ENCODE data around the gene CSNK1D.
"Not testable (repeated sequence)": the region's sequence is repeated elsewhere in the genome, so short reads cannot be mapped to it uniquely, and the experiment has no call there.

The CSNK1D gene

GRCh38 chr17:82274134-82275020 is 877 bp upstream of the CSNK1D start:
- DNase-seq (ENCODE audit: low read depth in 3 of 3): no peak

DNA sequence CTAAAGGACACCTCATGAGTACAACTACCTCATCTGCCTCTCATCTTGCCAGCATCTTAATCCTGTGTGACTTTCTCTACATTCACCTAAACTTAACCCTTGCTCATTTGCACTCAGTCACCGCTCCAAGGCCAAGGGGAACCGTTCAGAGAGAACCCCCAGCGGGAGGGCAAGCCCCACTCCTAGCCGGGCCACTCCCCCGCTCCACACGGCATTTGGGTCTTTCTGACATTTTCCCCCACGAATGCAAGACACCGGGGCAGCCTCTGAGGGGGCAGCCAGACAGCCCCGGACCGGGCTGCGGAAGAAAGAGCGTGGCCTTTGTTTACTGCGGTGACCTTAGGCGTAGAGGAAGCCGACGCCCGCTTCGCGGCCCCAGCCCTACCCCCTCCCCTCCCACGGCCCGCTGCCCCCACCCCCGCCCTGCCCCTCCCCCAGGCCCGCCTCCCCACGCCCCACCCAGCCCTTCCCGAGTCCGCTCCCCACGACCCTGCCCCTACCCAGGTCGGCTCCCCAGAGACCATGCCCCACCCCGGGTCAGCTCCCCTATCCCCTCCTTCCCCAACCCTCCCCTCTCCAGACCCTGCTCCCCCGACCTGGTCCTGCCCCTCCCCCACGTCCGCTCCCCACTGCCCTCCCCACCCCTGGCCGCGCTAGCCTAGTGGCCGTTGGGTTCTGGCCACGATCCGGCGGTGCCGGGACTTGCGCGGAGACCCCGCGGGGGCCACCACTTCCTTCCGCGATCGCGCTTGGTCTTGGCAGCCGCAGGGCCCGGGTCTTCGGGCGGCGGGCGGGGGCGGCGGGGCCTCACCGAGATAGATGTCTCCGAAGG is 789 bp downstream of the CSNK1D start:
- DNase-seq (ENCODE audit: low read depth in 3 of 3): peak in 1 of 3 experiments; percentile 28

DNA sequence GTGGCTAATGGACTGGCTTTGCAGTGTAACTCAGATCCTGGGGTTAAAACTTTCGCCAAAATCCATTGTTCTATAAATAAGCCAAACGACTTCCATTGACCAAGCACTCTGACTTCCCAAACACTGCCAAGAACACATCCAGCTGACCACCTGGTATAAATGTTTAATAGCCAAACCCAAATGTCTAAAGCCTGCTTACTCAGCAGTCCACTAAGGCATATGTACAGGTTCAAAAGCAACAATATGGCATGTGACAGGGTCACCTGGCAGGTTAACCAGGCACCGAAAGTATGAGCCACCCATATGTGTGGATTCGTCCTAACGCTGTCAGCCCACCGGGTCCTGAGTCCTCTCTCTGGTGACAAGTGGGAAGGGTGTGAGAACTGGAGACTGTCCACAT is 2.1 kb downstream of the CSNK1D start:
- DNase-seq (ENCODE audit: low read depth in 3 of 3): no peak

- no peak for DNase-seq (ENCODE audit: low read depth in 3 of 3)
Measured at GRCh38 chr17:82270651-82271050, 2.8 kb downstream of the CSNK1D start.

GRCh38 chr17:82269882-82270500 is 3.5 kb downstream of the CSNK1D start:
- no peak for DNase-seq (ENCODE audit: low read depth in 3 of 3)

DNA sequence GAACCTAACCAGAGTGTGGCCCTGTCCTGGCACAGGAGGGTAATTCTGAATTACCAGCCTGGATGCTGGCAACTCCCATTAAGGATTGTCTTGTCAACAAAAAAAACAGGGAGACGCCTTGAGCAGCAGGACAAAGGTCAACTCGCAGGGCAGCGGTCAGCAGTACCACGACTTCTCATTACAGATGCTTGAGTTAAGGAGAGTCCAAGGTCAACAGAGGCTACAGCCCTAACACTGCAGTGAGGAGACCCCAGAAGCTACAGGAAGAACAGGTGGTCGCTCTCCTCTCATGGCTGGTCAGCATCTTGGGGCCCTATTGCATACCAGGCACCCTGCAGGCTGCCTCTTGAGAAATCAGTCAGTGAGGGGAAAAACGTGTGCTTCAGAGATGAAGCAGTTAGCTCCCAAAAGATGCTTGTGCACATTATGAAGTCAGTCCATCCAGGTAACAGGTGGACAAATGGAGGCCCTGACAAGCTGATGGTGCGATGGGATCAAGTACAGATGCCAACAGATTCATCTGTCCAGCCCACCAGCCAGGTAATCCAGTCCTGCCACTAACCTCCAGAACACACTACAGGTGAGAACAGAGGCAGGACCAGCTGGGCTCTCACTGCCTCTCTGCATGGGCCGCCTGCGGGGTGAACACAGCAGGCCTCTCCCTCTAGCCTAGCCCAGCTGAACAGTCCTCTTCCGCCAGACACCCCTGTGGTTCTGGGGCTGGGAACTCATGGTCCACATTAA is 4.2 kb downstream of the CSNK1D start:
- no peak for DNase-seq (ENCODE audit: low read depth in 3 of 3)

- DNase-seq (ENCODE audit: low read depth in 3 of 3): peak in 1 of 3 experiments; percentile 50
Measured at GRCh38 chr17:82267575-82268379, 5.7 kb downstream of the CSNK1D start.

DNA sequence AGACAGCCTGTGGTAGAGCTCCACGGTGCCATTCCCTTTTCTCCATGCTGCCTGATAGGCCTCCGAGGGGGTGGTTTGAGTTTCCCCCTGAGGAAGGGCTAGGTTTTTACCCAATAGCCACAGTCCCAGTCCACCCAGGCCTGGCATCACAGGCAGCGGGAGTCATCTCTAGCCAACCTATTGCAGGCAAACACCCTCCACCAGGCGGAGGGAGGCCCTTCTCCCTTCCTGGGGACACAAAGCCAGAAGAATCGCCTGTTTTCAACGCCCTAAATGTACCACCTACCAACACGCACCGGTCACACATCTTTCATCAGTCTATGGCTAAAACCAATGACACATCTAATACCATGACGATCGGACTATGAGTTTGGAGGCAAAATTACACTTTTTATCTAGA is 7.4 kb downstream of the CSNK1D start:
- DNase-seq (ENCODE audit: low read depth in 3 of 3): no peak

DNA sequence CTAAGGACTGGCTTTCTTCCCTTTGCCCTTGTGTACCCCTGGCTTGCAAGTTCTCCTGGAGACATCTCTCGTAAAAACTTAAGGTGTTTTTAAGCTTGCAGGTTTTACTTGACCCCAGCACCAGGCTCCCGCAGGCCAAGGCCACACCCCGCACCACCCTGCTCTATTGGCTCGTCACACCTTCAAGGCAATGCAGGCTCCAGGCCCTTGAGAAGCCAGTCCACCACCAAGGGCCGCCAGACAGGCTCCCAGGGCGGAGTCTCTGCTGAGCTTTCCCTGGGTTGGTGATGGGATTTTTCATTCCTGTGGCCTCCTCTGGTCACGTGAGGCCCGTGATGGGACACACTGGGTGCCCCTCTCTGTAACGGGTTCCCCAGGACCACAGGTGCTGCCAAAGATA is 9.9 kb downstream of the CSNK1D start:
- no peak for DNase-seq (ENCODE audit: low read depth in 3 of 3)

DNA sequence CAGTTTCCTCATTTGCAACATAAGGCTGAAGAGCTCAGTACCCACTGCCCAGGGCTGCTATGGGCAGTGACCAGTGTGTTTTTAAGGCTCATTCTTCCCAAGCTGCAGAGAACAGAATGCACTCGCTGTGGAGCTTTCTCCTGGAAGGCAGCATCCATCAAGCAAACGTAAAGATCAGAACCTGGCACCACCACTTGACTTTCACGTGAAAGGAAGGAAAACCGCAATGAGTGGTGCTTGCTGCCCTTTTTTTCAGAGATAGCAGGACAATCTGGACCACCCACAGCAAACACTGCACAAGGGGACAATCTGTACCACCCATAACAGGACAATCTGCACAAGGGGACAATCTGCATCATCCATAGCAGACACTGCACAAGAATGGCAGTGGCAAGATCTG is 11.2 kb downstream of the CSNK1D start:
- no peak for DNase-seq (ENCODE audit: low read depth in 3 of 3)

GRCh38 chr17:82259972-82260961 is 13.2 kb downstream of the CSNK1D start:
- DNase-seq (ENCODE audit: low read depth in 3 of 3): not testable (repeated sequence)

- no peak for DNase-seq (ENCODE audit: low read depth in 3 of 3)
Measured at GRCh38 chr17:82258555-82258954, 14.9 kb downstream of the CSNK1D start.

GRCh38 chr17:82257473-82257872 is 16.0 kb downstream of the CSNK1D start:
- peak in 1 of 3 experiments; percentile 63 for DNase-seq (ENCODE audit: low read depth in 3 of 3)

DNA sequence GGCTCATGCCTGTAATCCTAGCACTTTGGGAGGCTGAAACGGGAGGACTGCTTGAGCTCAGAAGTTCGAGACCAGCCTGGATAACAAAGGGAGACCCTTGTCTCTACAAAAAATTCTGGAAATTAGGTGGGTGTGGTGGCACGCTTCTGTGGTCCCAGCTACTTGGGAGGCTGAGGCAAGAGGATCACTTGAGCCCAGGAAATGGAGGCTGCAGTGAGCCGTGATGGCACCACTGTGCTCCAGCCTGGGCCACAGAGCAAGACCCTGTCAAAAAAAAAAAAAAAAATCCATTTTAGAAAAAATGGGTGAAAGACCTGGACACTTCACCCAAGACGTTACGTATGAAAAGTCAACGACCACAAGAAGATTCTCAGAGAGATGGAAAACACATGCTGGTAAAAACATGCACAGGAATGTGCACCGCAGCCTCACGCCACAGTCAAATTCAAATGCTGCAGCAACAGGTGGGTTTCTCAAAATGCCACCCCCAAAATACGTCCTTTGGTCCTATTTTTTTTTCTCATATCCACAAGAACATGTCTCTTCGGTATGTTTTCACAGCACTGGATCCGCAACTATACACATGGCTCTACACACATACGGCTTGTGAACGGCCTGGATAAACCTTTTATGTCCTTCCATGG is 17.1 kb downstream of the CSNK1D start:
- no peak for DNase-seq (ENCODE audit: low read depth in 3 of 3)

GRCh38 chr17:82255402-82255972 is 18.0 kb downstream of the CSNK1D start:
- no peak for DNase-seq (ENCODE audit: low read depth in 3 of 3)

DNA sequence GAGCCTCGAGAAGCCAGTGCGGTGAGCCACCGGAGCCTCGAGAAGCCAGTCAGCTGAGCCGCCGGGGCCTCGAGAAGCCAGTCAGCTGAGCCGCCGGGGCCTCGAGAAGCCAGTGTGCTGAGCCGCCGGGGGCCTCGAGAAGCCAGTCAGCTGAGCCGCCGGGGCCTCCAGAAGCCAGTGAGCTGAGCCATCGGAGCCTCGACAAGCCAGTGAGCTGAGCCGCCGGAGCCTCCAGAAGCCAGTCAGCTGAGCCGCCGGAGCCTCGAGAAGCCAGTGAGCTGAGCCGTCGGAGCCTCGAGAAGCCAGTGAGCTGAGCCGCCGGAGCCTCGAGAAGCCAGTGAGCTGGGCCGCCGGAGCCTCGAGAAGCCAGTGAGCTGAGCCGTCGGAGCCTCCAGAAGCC is 18.8 kb downstream of the CSNK1D start:
- not testable (repeated sequence) for DNase-seq (ENCODE audit: low read depth in 3 of 3)

DNA sequence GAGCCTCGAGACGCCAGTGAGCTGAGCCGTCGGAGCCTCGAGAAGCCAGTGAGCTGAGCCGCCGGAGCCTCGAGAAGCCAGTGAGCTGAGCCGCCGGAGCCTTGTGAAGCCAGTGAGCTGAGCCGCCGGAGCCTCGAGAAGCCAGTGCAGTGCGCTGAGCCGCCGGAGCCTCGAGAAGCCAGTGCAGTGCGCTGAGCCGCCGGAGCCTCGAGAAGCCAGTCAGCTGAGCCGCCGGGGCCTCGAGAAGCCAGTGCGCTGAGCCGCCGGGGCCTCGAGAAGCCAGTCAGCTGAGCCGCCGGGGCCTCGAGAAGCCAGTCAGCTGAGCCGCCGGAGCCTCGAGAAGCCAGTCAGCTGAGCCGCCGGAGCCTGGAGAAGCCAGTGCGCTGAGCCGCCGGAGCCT is 19.4 kb downstream of the CSNK1D start:
- not testable (repeated sequence) for DNase-seq (ENCODE audit: low read depth in 3 of 3)

- DNase-seq (ENCODE audit: low read depth in 3 of 3): no peak
Measured at GRCh38 chr17:82253179-82253544, 20.3 kb downstream of the CSNK1D start.

Measured in stimulated activated CD4-positive, alpha-beta T cell treated with anti-CD3 and anti-CD28 coated beads, TNF-alpha, amount 100 ng/mL, for 24 hours (primary cell).